ENCODE measurements around the gene RAB9A.

GRCh38 chrX:13741695-13742094 is 52.8 kb downstream of the RAB9A start:
- no peak for TF ChIP-seq CTCF (IDR thresholded peaks at IDR 0.05)
- TF ChIP-seq POLR2AphosphoS5 (IDR thresholded peaks at IDR 0.05; ENCODE audit: low read depth, low read length): no peak
- no peak for TF ChIP-seq SIN3A (IDR thresholded peaks at IDR 0.05; ENCODE audit: borderline replicate concordance, insufficient read depth, low read depth, low read length)
